M059J (cell line): Measurements from ENCODE around the gene NME7. TPM values are rescaled to one million over a fixed set of nuclear protein-coding genes. Genes with fewer than 3 reads are reported as not detected.
A peak's percentile ranks its signal among the peaks of the same experiment; 100 is the strongest.
"Not testable (repeated sequence)": the region's sequence is repeated elsewhere in the genome, so short reads cannot be mapped to it uniquely, and the experiment has no call there.

Experiments
- DNase-seq: peaks from one replicate; pipeline ENCODE4 v3.0.0-alpha.2; 2012; ENCODE audit warnings: low read depth
- total RNA-seq: library from RNA; depleted of rRNA; stranded (reverse); fragments of >200 nt; shearing (Covaris generic); gene quantifications from 2 replicates; pipeline ENCODE4 v1.2.3, GENCODE V29; 2014

Gene NME7
- total RNA-seq, 1 experiment from 2014 or later, result 93.6 TPM

DNA sequence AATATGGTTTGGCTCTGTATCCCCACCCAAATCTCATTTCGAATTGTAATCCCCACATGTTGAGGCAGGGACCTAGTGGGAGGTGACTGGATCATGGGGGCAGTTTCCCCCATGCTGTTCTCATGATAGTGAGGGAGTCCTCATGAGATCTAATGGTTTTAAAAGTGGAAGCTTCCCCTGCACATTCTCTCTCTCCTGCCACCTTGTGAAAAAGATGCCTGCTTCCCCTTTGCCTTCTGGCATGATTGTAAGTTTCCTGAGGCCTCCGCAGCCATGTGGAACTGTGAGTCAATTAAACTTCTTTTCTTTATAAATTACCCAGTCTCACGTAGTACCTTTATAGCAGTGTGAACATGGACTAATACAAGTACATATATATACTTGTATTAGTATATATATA, 25.5 kb downstream of the NME7 start:
- DNase-seq, result not testable (repeated sequence)

DNA sequence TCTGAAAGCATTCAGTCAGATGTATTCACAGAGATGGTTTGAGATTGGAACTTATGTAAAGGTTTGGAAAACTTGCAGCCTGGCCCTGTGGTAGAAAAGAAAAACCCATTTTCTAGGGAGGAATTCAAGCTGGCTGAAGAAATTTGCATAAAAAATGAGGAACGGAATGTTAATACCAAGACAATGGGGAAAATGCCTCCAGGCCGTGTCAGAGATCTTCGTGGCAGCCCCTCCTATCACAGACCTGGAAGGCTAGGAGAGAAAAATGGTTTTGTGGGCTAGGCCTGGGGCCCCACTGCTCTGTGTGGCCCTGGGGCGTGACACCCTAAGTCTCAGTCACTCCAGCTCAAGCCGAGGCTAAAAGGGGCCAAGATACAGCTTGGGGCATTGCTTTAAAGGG, 26.7 kb downstream of the NME7 start:
- DNase-seq, result peak; percentile 18

DNA sequence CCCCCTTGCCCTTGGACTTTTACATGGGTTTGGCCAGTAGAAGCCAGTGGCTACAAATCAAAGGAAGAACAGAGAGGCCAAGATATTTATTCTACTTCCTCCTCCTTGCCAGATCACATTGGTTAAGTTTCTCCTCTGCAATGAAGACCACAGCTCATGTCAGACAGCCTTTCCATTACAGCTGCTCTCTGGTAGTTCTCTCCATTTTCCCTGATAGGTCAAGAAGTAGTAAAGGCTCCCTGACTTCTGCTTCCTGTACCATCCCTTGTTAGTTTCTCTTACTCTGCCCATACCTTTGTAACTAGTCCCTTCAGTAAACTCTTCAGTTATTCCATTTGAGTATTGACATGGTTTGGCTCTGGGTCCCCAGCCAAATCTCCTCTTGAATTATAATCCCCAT, 27.8 kb downstream of the NME7 start:
- no peak for DNase-seq

- DNase-seq, result no peak
Measured at GRCh38 chr1:169338617-169339016, 29.0 kb downstream of the NME7 start.

GRCh38 chr1:169336947-169337715, 30.5 kb downstream of the NME7 start:
- DNase-seq, result not testable (repeated sequence)

- peak; percentile 17 for DNase-seq
Measured at GRCh38 chr1:169334727-169335126, 32.9 kb downstream of the NME7 start.

DNA sequence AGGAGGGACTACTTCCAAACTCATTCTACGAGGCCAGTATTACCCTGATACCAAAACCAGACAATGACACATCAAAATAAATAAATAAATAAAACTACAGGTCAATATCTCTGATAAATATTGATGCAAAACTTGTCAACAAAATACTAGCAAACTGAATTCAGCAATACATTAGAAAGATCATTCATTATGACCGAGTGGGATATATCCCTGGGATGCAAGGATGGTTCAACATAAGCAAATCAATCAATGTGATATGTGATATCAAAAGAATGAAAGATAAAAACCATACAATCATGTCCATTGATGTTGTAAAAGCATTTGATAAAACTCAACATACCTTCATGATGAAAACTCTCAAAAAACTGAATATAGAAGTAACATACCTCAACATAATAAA, 36.7 kb downstream of the NME7 start:
- DNase-seq, result no peak

GRCh38 chr1:169329383-169329782, 38.2 kb downstream of the NME7 start:
- DNase-seq, result no peak

DNA sequence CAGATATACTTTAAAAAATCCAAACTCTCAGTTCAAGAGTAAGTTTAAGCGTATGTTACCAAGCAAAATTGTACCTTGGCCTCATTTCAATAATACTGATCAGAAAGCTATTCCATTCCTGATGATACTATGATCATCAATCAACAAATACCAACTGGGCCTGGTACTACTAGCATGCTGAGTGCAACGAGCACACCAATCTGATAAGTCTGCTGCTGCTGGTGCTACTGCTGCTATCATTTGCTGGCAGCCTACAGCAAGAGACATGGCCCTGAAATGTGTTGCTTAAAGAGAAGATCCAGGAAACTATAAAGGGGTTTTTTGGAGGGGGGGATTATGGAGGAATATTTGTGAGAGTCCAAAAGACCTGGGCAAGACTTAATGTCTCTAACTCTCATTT, 39.7 kb downstream of the NME7 start:
- DNase-seq, result no peak

DNA sequence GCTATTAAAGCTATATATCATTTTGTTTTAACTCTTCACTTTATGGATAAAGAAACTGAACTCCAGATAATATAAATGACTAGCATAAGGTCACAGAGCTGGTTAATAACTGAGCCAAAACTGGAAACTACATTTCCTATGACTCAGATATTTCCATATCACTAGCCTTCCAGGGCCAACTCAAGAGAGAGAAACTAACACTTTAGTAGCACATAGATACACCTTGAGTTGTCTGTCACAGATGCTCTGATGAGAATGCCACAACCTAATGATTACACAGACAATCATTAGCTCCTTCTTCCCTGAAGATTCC, 40.7 kb downstream of the NME7 start:
- DNase-seq, result peak; percentile 61

DNA sequence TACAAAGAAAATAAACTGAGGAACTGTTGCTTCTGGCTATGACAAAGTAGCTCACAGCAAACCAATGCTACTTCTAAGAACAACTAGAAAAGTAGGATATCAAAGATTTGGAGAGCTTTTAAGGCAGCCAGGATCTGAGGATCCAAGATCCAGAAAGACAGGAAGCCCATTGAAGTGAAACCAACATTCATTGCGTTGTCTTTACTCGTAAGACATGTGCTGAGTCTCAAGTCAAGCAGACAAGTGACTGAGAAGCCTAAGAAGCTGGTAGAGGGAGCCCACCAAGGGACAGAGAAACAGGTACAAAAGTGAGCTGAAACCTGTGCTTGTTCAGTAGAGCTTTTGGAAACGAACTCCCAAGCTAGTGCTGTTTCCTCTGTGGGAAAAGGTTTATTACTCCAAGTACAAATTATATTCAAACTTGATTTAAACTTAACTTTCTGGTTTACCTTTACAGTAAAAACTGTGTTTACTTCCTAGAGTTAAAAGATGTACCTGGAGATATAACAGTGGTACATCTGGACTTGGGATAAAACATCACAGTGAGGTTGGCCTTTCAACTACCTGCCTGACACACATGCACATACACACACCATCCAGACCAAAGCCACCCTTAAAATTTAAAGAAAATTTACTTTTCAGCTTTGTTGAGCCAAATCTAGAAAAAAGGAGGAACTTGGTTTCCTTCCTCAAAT, 41.2 kb downstream of the NME7 start:
- DNase-seq, result no peak

GRCh38 chr1:169325117-169325516, 42.5 kb downstream of the NME7 start:
- no peak for DNase-seq

GRCh38 chr1:169322138-169322537, 45.5 kb downstream of the NME7 start:
- DNase-seq, result no peak

GRCh38 chr1:169321539-169321938, 46.1 kb downstream of the NME7 start:
- peak; percentile 55 for DNase-seq

- DNase-seq, result no peak
Measured at GRCh38 chr1:169318536-169319244, 48.9 kb downstream of the NME7 start.

GRCh38 chr1:169316556-169316955, 51.0 kb downstream of the NME7 start:
- DNase-seq, result peak; percentile 32

GRCh38 chr1:169312084-169312954, 55.3 kb downstream of the NME7 start:
- DNase-seq, result peak; percentile 99

GRCh38 chr1:169309178-169310166, 58.1 kb downstream of the NME7 start:
- peak; percentile 13 for DNase-seq

GRCh38 chr1:169308313-169309039, 59.1 kb downstream of the NME7 start:
- DNase-seq, result no peak

GRCh38 chr1:169307176-169307575, 60.4 kb downstream of the NME7 start:
- no peak for DNase-seq
